HepG2 (cell line): Measurements from ENCODE around the gene ANK3. TPM values are rescaled to one million over a fixed set of nuclear protein-coding genes. Genes with fewer than 3 reads are reported as not detected.

ENCODE experiments used
- ATAC-seq: fragments of 200-7000 bp; cut with Tn5 transposase; 3 replicates; pipeline ENCODE4 v1.9.1; 2020; ENCODE audit warnings: mild to moderate bottlenecking, moderate library complexity
- BruUV-seq: library from RNA; stranded (reverse); fragments of 400-500 nt; replicated peaks from 2 replicates; lab custom pipeline; 2021; lab: Mats Ljungman, UMichigan
- CTCF ChIA-PET: fragments of 300-600 bp; formaldehyde crosslinking; extraction: SDS; loops from one replicate; lab custom pipeline; 2021; ENCODE audit warnings: low total read pairs, inconsistent platforms, low intra/inter-chr PET ratio; lab: Yijun Ruan, JAX
- POLR2A ChIA-PET: fragments of 350-600 bp; sonication (Branson Sonifier 250); formaldehyde crosslinking; loops from one replicate; lab custom pipeline; 2020; ENCODE audit warnings: antibody characterized with exemption, inconsistent platforms; lab: Yijun Ruan, JAX
- DNase-seq: peaks from one replicate; pipeline ENCODE4 v3.0.0-alpha.2; 2015; ENCODE audit warnings: low spot score
- FAIRE-seq: peaks from 3 replicates; lab custom pipeline; 2011; peaks lifted over from hg19 to GRCh38; lab: Jason Lieb, UNC
- H2AFZ ChIP-seq: one replicate; pipeline ENCODE4 v1.6.1; 2011; ENCODE audit warnings: low read length, inconsistent platforms
- H3K27ac ChIP-seq: fragments of 300-600 bp; 3 replicates; pipeline ENCODE4 v1.8.0; 2011; ENCODE audit warnings: mixed run types, mild to moderate bottlenecking, mixed read lengths, low read length, inconsistent platforms; ENCODE audit not compliant: insufficient read depth; ENCODE audit errors: extremely low read length
- H3K27me3 ChIP-seq, 2 experiments: fragments of 200-600 bp in 1 of 2; 2 replicates in 1 of 2; 3 replicates in 1 of 2; pipeline versions ENCODE4 v1.6.0 to v1.8.0; 2011; ENCODE audit warnings: low read length in 2 of 2, mild to moderate bottlenecking in 2 of 2, moderate library complexity in 2 of 2, inconsistent platforms in 1 of 2; ENCODE audit not compliant: insufficient read depth in 2 of 2, control insufficient read depth in 1 of 2
- H3K36me3 ChIP-seq, 2 experiments: fragments of 200-600 bp in 1 of 2; replicated peaks in 1 of 2; 2 replicates in 1 of 2; 3 replicates in 1 of 2; pipeline versions ENCODE4 v1.5.1 to v1.8.0; 2011; ENCODE audit warnings: low read length in 2 of 2, inconsistent platforms in 1 of 2; ENCODE audit not compliant: insufficient read depth in 2 of 2, control insufficient read depth in 1 of 2
- H3K4me1 ChIP-seq: 2 replicates; pipeline ENCODE4 v1.5.1; 2012; ENCODE audit warnings: low read length, inconsistent platforms; ENCODE audit not compliant: insufficient read depth
- H3K4me2 ChIP-seq: 2 replicates; pipeline ENCODE4 v1.6.0; 2011; ENCODE audit warnings: low read depth, low read length, inconsistent platforms
- H3K4me3 ChIP-seq, 3 experiments: fragments of 200-600 bp in 1 of 3; sonication (generic), shearing (Covaris generic) in 1 of 3; replicated peaks in 1 of 3; 2 replicates each; pipeline ENCODE4 v1.5.1; 2011 to 2016; ENCODE audit warnings: low read length in 3 of 3, inconsistent platforms in 2 of 3, low read depth in 2 of 3, mild to moderate bottlenecking in 2 of 3, control low read depth in 1 of 3, mixed read lengths in 1 of 3; ENCODE audit not compliant: insufficient read depth in 1 of 3
- H3K79me2 ChIP-seq: one replicate; pipeline ENCODE4 v1.6.1; 2011; ENCODE audit warnings: low read length, inconsistent platforms; ENCODE audit not compliant: insufficient read depth
- H3K9ac ChIP-seq: 2 replicates; pipeline ENCODE4 v1.6.0; 2011; ENCODE audit warnings: mild to moderate bottlenecking, low read depth, low read length, inconsistent platforms; ENCODE audit not compliant: insufficient read depth
- H3K9me3 ChIP-seq: 2 replicates; pipeline ENCODE4 v1.5.1; 2012; ENCODE audit warnings: mild to moderate bottlenecking, low read length
- H4K20me1 ChIP-seq: 2 replicates; pipeline ENCODE4 v1.6.0; 2011; ENCODE audit warnings: inconsistent platforms, mild to moderate bottlenecking, low read length, moderate library complexity; ENCODE audit not compliant: insufficient read depth
- ARNTL ChIP-seq: sonication (generic); formaldehyde crosslinking; IDR thresholded peaks from 2 replicates; pipeline ENCODE4 v1.4.0; 2020; ENCODE audit warnings: mild to moderate bottlenecking, missing genetic modification reagents
- EEA1 ChIP-seq: sonication (generic); formaldehyde crosslinking; IDR thresholded peaks from 2 replicates; pipeline ENCODE4 v1.5.1; 2020; ENCODE audit warnings: mild to moderate bottlenecking, missing genetic modification reagents, borderline replicate concordance
- FOXC1 ChIP-seq: sonication (generic); formaldehyde crosslinking; IDR thresholded peaks from 2 replicates; pipeline ENCODE4 v1.8.0; 2022; ENCODE audit warnings: mild to moderate bottlenecking, missing genetic modification reagents, borderline replicate concordance
- FOXP1 ChIP-seq, 2 experiments: fragments of 450-650 bp in 1 of 2; IDR thresholded peaks; 2 replicates each; pipeline ENCODE4 v1.6.1; 2017 to 2018; ENCODE audit warnings: antibody characterized with exemption in 1 of 2
- MLLT10 ChIP-seq: sonication (generic); formaldehyde crosslinking; IDR thresholded peaks from 2 replicates; pipeline ENCODE4 v1.4.0; 2020; ENCODE audit warnings: missing genetic modification reagents
- NR2C2 ChIP-seq: sonication (generic); formaldehyde crosslinking; IDR thresholded peaks from 2 replicates; pipeline ENCODE4 v1.4.0; 2020; ENCODE audit warnings: missing genetic modification reagents, mild to moderate bottlenecking, moderate library complexity, borderline replicate concordance
- TCF12 ChIP-seq, 2 experiments: fragments of 450-650 bp in 1 of 2; sonication (generic) in 1 of 2; formaldehyde crosslinking in 1 of 2; IDR thresholded peaks; 2 replicates each; pipeline versions ENCODE4 v1.6.1 to v1.8.0; 2017 to 2022; ENCODE audit warnings: antibody characterized with exemption in 1 of 2, mild to moderate bottlenecking in 1 of 2, missing genetic modification reagents in 1 of 2, moderate library complexity in 1 of 2
- TGIF2 ChIP-seq: IDR thresholded peaks from 2 replicates; pipeline ENCODE4 v1.6.1; 2016; ENCODE audit warnings: control low read depth, missing compliant biosample characterization
- U2AF1 ChIP-seq: fragments of 200-400 bp; formaldehyde crosslinking; optimal IDR thresholded peaks from 2 replicates; pipeline ENCODE3; 2017; ENCODE audit warnings: mild to moderate bottlenecking, low read depth, low read length
- ZC3H4 ChIP-seq: sonication (generic); formaldehyde crosslinking; IDR thresholded peaks from 2 replicates; pipeline ENCODE4 v1.4.0; 2020; ENCODE audit warnings: missing genetic modification reagents, borderline replicate concordance
- ZHX2 ChIP-seq, 2 experiments: sonication (generic) in 1 of 2; formaldehyde crosslinking in 1 of 2; IDR thresholded peaks; 2 replicates each; pipeline versions ENCODE4 v1.6.1 to v1.9.0; 2014 to 2022; ENCODE audit warnings: antibody characterized with exemption in 1 of 2, borderline replicate concordance in 1 of 2, inconsistent platforms in 1 of 2, low read depth in 1 of 2, missing genetic modification reagents in 1 of 2
- ZNF280D ChIP-seq: sonication (generic); formaldehyde crosslinking; IDR thresholded peaks from 2 replicates; pipeline ENCODE4 v1.5.1; 2020; ENCODE audit warnings: mild to moderate bottlenecking, missing genetic modification reagents
- ZNF768 ChIP-seq: sonication (generic); formaldehyde crosslinking; IDR thresholded peaks from 2 replicates; pipeline ENCODE4 v1.4.0; 2020; ENCODE audit warnings: missing genetic modification reagents
- WGBS: methylation state at CpG from one replicate; pipeline ENCODE4 v1.1.6; 2017; ENCODE audit warnings: low lambda C conversion rate; 5-methylcytosine and 5-hydroxymethylcytosine counted together
- in situ Hi-C: cut with HindIII; loops from 2 replicates; pipeline ENCODE4 v1.10.0; 2017; ENCODE audit warnings: low pct_unique_long_range_greater_than_20kb; ENCODE audit not compliant: extremely low pct_ligation_motif_present
- intact Hi-C: fragments of 100-400 bp; cut with micrococcal nuclease; formaldehyde crosslinking; loops from one replicate; pipeline ENCODE4 v1.10.0; 2022; ENCODE audit not compliant: unreplicated experiment
- polyA plus RNA-seq, 8 experiments: library from polyadenylated mRNA; depleted of rRNA in 3 of 8; stranded (reverse) in 7 of 8; unstranded in 1 of 8; fragments of >200 nt; fragmentation: Illumina TruSeq in 4 of 8; extraction: Trizol in 4 of 8; gene quantifications; 2 replicates each; pipeline versions ENCODE4 v1.2.1 to v1.2.3, GENCODE V29; 2011 to 2016; ENCODE audit warnings: low read depth in 4 of 8, missing spikeins in 1 of 8, mixed read lengths in 1 of 8; ENCODE audit not compliant: insufficient read depth in 1 of 8
- total RNA-seq, 5 experiments: library from RNA; depleted of rRNA; stranded (reverse); fragments of >200 nt; fragmentation: Illumina TruSeq; extraction: Trizol; gene quantifications; 2 replicates each; pipeline ENCODE4 v1.2.3, GENCODE V29; 2016; ENCODE audit warnings: low read depth in 1 of 5

Gene ANK3
- total and polyA plus RNA-seq, 2 of the 13 experiments (the other 11 are each of a cell fraction or from before 2014, with no cell fraction given) = not detected

- no peak for FAIRE-seq
- intact Hi-C loops = no loop called here
- no peak overlapping the region for H2AFZ ChIP-seq
- no peaks in the 10 kb centered on the region for H3K4me1 ChIP-seq
- H3K4me2 ChIP-seq = no peak overlapping the region
- no peaks in the 10 kb centered on the region for H4K20me1 ChIP-seq
- H3K79me2 ChIP-seq = no peaks in the 10 kb centered on the region
- no peaks in the 10 kb centered on the region for H3K36me3 ChIP-seq
- no peaks in the 10 kb centered on the region for H3K27me3 ChIP-seq
- H3K4me3 ChIP-seq = no peak overlapping the region
- no peak for DNase-seq
- ChIA-PET CTCF (no interaction called here), POLR2A (no interaction called here)
- H3K9ac ChIP-seq = no peak overlapping the region
- H3K9me3 ChIP-seq = no peaks in the 10 kb centered on the region
- no peak for ATAC-seq
- BruUV-seq = no TSS peak
- no peak for TF ChIP-seq FOXC1 (CRISPR knock-in tag)
- TF ChIP-seq EEA1 (CRISPR knock-in tag) = no peak
- no peak for TF ChIP-seq ZC3H4 (CRISPR knock-in tag)
- no peak for TF ChIP-seq ZNF280D (CRISPR knock-in tag)
- TF ChIP-seq TCF12 (IDR thresholded peaks at IDR 0.05) = no peak
- TF ChIP-seq TCF12 (CRISPR knock-in tag; IDR thresholded peaks at IDR 0.05) = no peak
- no peak for TF ChIP-seq ARNTL (CRISPR knock-in tag)
- TF ChIP-seq FOXP1 (IDR thresholded peaks at IDR 0.05) = no peak
- TF ChIP-seq FOXP1 (CRISPR knock-in tag; IDR thresholded peaks at IDR 0.05) = no peak
- no peak for TF ChIP-seq NR2C2 (CRISPR knock-in tag)
- no peak for TF ChIP-seq MLLT10 (CRISPR knock-in tag)
- TF ChIP-seq ZHX2 (IDR thresholded peaks at IDR 0.05; ENCODE audit: low read depth) = no peak
- no peak for TF ChIP-seq ZHX2 (CRISPR knock-in tag; IDR thresholded peaks at IDR 0.05; ENCODE audit: borderline replicate concordance)
- TF ChIP-seq ZNF768 (CRISPR knock-in tag) = no peak
- TF ChIP-seq U2AF1 = no peak
- no peak for TF ChIP-seq TGIF2 (CRISPR knock-in tag)
- WGBS = 67% methylated on average over 4 of the region's 4 CpGs
- in situ Hi-C loops = no loop called here
- H3K27ac ChIP-seq = no peak overlapping the region
These were observed 22.7 kb downstream of the ANK3 start for GRCh38 chr10:60367024-60367423.
